ENCODE measurements around the gene DPYSL4. TPM values are rescaled to one million over a fixed set of nuclear protein-coding genes. Genes with fewer than 3 reads are reported as not detected.

Gene DPYSL4
- total RNA-seq, 1 donor = 0.27 TPM

GRCh38 chr10:132254841-132255240 is 68.1 kb downstream of the DPYSL4 start:
- no peak for DNase-seq (ENCODE audit: low read depth in 2 of 3, low spot score in 2 of 3)

Other genes with a start within 250 kb of the DPYSL4 start
- 8.1 TPM for gene BNIP3, start 205.0 kb upstream of the DPYSL4 start, total RNA-seq
- under 0.01 TPM for gene JAKMIP3, start 121.0 kb upstream of the DPYSL4 start, total RNA-seq
- 25.0 TPM for gene STK32C, start 121.0 kb downstream of the DPYSL4 start, total RNA-seq
- gene LRRC27, start 145.2 kb downstream of the DPYSL4 start, total RNA-seq = 8.1 TPM
- 36.6 TPM for gene PWWP2B, start 210.3 kb downstream of the DPYSL4 start, total RNA-seq

Data from hematopoietic multipotent progenitor cell (in vitro differentiated cells).